ENCODE data around the gene PRKAR2B. TPM values are rescaled to one million over a fixed set of nuclear protein-coding genes. Genes with fewer than 3 reads are reported as not detected.

Gene PRKAR2B
- total RNA-seq, 2 donors from 2014 or later = 10.6 to 44.2 TPM

DNA sequence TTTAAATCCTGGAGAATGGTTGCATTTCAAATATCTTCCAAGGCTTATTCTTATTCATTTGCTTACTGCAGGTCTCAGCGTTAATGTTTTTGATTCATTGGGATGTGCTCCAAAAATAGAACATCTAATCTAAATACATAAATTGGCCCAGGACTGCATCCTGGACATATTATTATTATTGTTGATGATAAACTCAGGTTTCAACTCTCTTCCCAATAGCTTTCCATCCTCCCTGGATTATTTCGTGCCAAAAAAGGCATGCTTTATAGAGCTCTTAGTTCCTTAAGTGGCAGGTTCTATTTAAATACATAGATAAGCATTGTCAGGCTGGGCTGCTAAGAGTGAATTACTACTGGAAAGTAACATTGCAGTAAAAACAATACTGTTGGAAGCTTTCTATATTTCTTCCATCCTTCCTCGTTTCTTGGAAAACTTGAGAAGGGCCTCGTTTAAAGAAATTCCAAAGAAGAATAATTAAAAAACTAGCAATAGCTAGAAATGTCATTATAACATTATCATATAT lies 14.7 kb upstream of the PRKAR2B start:
- DNase-seq (no peak), ATAC-seq (no peak)
- WGBS, 2 donors = 49 to 55% methylated on average over 4 of the region's 4 CpGs
- Histone ChIP-seq H3K4me1 (no peaks in the 10 kb centered on the region), H3K9me3 (no peaks in the 10 kb centered on the region), H3K4me3 (no peak overlapping the region), H3K27me3 (no peaks in the 10 kb centered on the region), H3K36me3 (replicated peaks in 1 of 2; ENCODE audit: insufficient read depth in 1 of 2, low read depth in 2 of 2) (no peaks in the 10 kb centered on the region), H3K27ac (no peak overlapping the region)
- intact Hi-C loops (cut with DNase I) = no loop called here
- TF ChIP-seq POLR2A (IDR thresholded peaks at IDR 0.05) = no peak

DNA sequence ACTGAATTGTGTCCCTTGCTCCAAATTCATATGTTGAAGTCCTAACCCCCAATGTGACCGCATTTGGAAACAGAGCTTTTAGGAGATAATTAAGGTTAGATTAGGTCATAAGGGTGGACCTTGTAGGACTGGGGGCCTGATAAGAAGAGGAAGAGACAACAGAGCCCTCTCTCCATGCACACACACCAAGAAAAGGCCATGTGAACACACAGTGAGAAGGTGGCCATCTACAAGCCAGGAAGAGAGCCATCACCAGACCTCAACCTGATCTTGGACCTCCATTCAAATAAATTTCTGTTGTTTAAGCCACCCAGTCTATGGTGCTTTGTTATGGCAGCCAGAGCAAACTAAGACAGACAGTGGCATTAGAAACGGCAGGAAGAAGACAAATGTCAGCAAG lies 12.5 kb upstream of the PRKAR2B start:
- H3K27ac ChIP-seq = no peak overlapping the region
- intact Hi-C loops (cut with DNase I) = no loop called here
- ATAC-seq (no peak), DNase-seq (no peak)
- 78 to 81% methylated on average over 2 of the region's 2 CpGs for WGBS, 2 donors
- H3K9me3 ChIP-seq = no peaks in the 10 kb centered on the region
- no peaks in the 10 kb centered on the region for H3K36me3 ChIP-seq (replicated peaks in 1 of 2; ENCODE audit: insufficient read depth in 1 of 2, low read depth in 2 of 2)
- H3K4me3 ChIP-seq = no peak overlapping the region
- H3K4me1 ChIP-seq = no peaks in the 10 kb centered on the region
- TF ChIP-seq POLR2A (IDR thresholded peaks at IDR 0.05) = no peak
- TF ChIP-seq, protein P1, sequence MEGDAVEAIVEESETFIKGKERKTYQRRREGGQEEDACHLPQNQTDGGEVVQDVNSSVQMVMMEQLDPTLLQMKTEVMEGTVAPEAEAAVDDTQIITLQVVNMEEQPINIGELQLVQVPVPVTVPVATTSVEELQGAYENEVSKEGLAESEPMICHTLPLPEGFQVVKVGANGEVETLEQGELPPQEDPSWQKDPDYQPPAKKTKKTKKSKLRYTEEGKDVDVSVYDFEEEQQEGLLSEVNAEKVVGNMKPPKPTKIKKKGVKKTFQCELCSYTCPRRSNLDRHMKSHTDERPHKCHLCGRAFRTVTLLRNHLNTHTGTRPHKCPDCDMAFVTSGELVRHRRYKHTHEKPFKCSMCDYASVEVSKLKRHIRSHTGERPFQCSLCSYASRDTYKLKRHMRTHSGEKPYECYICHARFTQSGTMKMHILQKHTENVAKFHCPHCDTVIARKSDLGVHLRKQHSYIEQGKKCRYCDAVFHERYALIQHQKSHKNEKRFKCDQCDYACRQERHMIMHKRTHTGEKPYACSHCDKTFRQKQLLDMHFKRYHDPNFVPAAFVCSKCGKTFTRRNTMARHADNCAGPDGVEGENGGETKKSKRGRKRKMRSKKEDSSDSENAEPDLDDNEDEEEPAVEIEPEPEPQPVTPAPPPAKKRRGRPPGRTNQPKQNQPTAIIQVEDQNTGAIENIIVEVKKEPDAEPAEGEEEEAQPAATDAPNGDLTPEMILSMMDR (IDR thresholded peaks at IDR 0.05) = no peak
- H3K27me3 ChIP-seq = no peaks in the 10 kb centered on the region

DNA sequence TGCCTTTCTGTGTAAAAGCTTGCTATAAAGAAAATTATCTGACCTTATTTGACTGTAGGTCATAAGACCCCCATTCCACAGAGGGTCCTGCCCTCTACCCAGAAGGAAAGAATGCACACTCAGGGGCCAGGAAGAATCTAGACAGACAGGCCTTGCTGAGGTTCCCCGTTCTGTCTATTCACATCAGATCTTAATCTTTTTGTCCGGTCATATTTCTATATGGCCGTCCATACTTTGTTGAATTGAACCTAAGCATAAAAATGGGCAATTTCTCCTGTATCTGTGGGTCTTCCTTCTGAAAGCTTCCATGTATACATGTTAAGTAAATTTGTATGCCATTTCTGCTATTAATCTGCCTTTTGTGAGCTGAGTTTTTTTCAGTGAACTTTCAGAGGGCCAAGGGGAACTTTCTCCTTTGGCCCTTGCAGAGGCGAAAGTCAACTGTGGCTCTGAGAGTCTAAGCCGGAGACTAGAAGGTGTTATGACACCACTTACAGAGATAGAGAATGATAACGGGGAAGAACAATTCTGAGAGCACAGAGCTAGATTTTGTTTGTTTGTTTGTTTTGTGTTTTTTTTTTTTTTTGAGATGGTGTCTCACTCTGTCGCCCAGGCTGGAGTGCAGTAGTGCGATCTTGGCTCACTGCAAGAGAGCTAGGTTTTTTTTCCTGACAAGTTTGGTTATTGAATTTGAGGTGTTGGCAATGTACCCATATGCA lies 11.6 kb upstream of the PRKAR2B start:
- no peak for DNase-seq

DNA sequence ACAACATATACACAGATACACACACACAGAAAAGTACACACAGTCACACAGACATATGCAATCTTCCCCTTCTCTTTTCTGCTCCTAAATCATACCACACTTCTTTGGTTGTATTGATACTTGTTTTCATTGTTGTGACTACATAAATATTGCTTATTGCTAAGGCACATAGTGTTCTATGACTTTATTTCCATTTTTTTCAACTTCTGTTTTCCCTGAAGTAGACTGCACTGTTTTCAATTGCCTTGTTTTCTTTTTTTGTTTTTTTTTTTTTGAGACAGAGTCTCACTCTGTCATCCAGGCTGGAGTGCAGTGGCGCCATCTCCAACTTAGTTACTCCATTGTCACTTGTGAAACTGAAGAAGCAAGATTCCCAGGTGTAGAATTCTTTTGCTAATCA lies 10.0 kb upstream of the PRKAR2B start:
- 100% methylated on average over 1 of the region's 1 CpG for WGBS, 2 donors
- Histone ChIP-seq H3K27me3 (no peaks in the 10 kb centered on the region), H3K9me3 (no peaks in the 10 kb centered on the region), H3K4me1 (no peaks in the 10 kb centered on the region), H3K4me3 (no peak overlapping the region), H3K27ac (no peak overlapping the region), H3K36me3 (replicated peaks in 1 of 2; ENCODE audit: insufficient read depth in 1 of 2, low read depth in 2 of 2) (no peaks in the 10 kb centered on the region)
- intact Hi-C loops (cut with DNase I) = no loop called here
- no peak for DNase-seq
- TF ChIP-seq, protein P1 (IDR thresholded peaks at IDR 0.05) = no peak
- no peak for TF ChIP-seq POLR2A (IDR thresholded peaks at IDR 0.05)
- no peak for ATAC-seq

More for the DNA sequence above, 11.6 kb upstream of the PRKAR2B start:
- no peak for TF ChIP-seq POLR2A (IDR thresholded peaks at IDR 0.05)
- TF ChIP-seq, protein P1 (IDR thresholded peaks at IDR 0.05) = no peak
- Histone ChIP-seq H3K9me3 (no peaks in the 10 kb centered on the region), H3K27ac (no peak overlapping the region), H3K4me3 (no peak overlapping the region), H3K36me3 (replicated peaks in 1 of 2; ENCODE audit: insufficient read depth in 1 of 2, low read depth in 2 of 2) (no peaks in the 10 kb centered on the region), H3K27me3 (no peaks in the 10 kb centered on the region), H3K4me1 (no peaks in the 10 kb centered on the region)
- intact Hi-C loops (cut with DNase I) = no loop called here
- 88 to 95% methylated on average over 8 of the region's 8 CpGs for WGBS, 2 donors
- ATAC-seq = no peak

DNA sequence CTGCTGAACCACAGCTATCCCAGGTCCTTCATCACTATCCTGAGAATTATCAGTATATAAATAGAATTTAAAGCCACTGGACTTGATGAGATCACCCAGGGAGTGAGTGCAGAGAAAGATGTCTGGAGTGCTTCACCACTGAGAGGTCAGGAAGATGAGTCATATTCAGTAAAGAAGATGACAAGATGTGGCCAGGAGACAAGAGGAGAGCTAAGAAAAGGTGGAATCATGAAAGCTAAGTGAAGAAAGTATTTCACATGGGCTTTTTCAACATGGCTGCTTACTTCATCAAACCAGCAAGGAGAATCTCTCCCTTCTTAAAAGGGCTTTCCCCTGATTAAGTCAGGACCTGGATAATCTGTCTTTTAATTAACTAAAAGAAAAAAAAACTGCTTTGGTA lies 9.1 kb upstream of the PRKAR2B start:
- H3K27me3 ChIP-seq = no peaks in the 10 kb centered on the region
- no peak overlapping the region for H3K27ac ChIP-seq
- intact Hi-C loops (cut with DNase I) = no loop called here
- ATAC-seq (no peak), DNase-seq (no peak)
- no peaks in the 10 kb centered on the region for H3K4me1 ChIP-seq
- no peaks in the 10 kb centered on the region for H3K9me3 ChIP-seq
- H3K4me3 ChIP-seq = no peak overlapping the region
- TF ChIP-seq, protein P1 (IDR thresholded peaks at IDR 0.05) = no peak
- TF ChIP-seq POLR2A (IDR thresholded peaks at IDR 0.05) = no peak
- H3K36me3 ChIP-seq (replicated peaks in 1 of 2; ENCODE audit: insufficient read depth in 1 of 2, low read depth in 2 of 2) = no peaks in the 10 kb centered on the region

Data from body of pancreas (tissue), 4 donors.